Limb (tissue), 2 donors: Measurements from ENCODE around the gene SLC37A2.
A peak's percentile ranks its signal among the peaks of the same experiment; 100 is the strongest.
"Not testable (repeated sequence)": the region's sequence is repeated elsewhere in the genome, so short reads cannot be mapped to it uniquely, and the experiment has no call there.

ENCODE experiments used
- DNase-seq, 2 donors: peaks; one replicate each; pipeline ENCODE4 v3.0.0-alpha.2; 2016; ENCODE audit errors: extremely low spot score in 2 of 2

The SLC37A2 gene

GRCh38 chr11:125083312-125084056 is 20.4 kb downstream of the SLC37A2 start:
- DNase-seq, result no peak

DNA sequence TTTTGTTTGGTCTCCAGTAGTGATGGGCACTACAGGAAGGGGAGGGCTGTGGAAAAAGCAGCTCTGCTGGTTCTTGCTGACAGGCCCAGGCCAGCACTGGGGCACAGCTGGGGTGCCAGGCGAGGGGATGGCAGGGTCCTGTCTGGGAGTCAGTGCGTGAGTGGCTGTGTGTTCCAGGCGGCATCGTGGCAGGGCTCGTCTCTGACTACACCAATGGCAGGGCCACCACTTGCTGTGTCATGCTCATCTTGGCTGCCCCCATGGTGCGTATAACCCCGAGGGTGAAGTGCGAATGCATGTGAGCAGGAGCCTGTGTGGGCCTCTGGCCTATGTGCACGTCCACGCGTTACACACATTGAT is 20.9 kb downstream of the SLC37A2 start:
- DNase-seq, result no peak

- no peak for DNase-seq
These were observed 21.7 kb downstream of the SLC37A2 start for GRCh38 chr11:125084761-125085231.

GRCh38 chr11:125085301-125086081 is 22.4 kb downstream of the SLC37A2 start:
- DNase-seq, result no peak

GRCh38 chr11:125086633-125087296 is 23.7 kb downstream of the SLC37A2 start:
- no peak for DNase-seq

DNA sequence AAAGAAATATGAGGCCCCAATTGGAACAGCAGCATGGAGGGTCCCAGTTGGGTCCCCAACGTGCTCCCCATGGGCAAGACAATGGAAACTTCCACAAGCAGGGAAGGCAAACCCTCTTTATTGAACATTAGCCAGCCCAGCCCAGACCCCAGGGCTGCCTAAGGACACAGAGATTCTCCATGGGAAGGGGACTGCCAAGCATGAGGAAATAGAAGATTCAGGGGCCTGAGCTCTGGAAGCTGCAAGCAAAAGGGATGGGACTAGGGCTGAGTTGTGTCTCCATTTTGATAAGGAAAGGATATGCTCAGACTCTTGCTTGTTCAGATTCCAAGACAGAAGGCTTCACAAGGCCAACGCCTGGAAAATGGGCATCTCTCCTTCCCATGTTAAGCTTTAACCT is 25.0 kb downstream of the SLC37A2 start:
- no peak for DNase-seq

- no peak for DNase-seq
These were observed 25.7 kb downstream of the SLC37A2 start for GRCh38 chr11:125088576-125089455.

DNA sequence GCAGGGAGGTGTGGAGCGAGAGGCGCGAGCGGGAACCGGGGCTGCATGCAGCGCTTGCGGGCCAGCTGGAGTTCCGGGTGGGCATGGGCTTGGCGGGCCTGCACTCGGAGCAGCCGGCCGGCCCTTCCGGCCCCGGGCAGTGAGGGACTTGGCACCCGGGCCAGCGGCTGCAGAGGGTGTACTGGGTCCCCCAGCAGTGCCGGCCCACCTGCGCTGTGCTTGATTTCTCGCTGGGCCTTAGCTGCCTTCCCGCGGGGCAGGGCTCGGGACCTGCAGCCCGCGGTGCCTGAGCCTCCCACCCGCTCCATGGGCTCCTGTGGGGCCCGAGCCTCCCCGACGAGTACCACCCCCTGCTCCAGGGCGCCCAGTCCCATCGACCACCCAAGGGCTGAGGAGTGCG is 26.4 kb downstream of the SLC37A2 start:
- not testable (repeated sequence) for DNase-seq

DNA sequence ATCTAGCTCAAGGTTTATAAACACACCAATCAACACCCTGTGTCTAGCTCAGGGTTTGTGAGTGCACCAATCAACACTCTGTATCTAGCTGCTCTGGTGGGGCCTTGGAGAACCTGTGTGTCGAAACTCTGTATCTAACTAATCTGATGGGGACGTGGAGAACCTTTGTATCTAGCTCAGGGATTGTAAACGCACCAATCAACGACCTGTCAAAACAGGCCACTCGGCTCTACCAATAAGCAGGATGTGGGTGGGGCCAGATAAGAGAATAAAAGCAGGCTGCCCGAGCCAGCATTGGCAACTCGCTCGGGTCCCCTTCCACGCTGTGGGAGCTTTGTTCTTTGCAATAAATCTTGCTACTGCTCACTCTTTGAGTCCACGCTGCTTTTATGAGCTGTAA is 27.0 kb downstream of the SLC37A2 start:
- DNase-seq, result not testable (repeated sequence)

DNA sequence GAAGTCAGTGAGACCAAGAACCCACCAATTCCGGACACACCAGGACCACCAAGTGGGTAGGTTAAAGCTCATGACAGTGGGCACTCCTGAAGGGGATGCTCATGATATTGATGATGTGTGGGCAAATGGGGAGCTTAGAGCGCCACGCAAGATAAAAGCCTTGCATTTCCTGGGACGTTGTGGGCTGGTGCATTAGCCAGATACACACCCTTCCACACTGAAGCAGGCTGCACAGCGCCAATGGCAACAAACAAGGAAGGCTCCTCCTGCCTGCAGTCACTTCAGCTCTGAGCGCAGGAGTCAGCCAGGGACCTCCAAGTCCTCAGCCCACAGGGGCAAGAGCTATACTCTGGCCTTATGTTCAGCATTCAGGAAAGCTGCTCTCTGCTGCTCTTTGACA is 27.7 kb downstream of the SLC37A2 start:
- DNase-seq, result no peak

DNA sequence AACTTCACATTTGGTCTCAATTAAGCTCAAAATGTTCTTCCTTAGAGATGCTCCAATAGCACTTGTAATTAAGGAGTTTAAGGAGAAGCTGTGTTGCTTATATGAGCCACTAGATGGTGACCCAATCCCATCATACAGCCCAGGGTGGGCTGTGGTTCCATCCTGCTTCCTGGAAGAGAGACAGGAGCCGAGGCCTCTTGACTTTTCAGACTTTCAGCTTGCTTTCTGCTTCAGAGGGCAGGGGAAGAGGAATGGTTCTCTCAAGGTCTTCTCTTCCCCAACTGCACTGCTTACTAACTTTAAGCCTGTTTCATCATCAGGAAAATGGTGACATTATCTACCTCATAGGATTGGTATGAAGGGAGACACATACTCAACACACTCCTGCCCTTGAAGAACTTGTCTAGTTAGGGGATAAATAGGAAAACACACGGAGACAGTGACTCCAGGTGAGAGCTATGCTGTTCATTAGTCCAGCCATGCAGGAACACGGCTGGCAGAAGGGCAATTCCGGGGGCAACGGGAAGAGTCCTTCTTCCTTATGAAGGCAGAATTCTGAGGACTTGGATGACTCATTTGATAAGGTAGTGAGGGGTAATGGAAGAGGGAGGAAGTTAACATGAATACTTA is 28.3 kb downstream of the SLC37A2 start:
- peak; percentile 73 to 87 for DNase-seq

- DNase-seq, result no peak
These were observed 29.0 kb downstream of the SLC37A2 start for GRCh38 chr11:125091877-125092664.

DNA sequence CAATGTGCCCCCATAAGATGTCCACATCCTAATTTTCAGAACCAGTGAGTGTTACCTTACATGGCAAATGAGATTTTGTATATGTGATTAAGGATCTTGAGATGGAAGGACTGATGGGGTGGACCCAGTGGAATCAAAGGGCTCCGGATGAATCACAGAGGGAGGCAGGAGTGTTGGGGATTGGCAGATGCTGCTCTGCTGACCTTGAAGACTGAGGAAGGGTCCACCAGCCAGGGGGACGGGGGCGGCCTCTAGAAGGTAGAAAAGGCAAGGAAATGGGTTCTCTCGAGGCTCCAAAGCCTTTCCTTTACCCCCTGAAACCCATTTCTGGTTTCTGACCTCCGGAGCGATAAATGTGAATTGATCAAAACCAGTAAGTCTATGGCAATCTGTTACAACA is 29.6 kb downstream of the SLC37A2 start:
- no peak for DNase-seq

GRCh38 chr11:125093502-125093901 is 30.4 kb downstream of the SLC37A2 start:
- no peak for DNase-seq

- DNase-seq, result no peak
These were observed 31.6 kb downstream of the SLC37A2 start for GRCh38 chr11:125094731-125095130.

DNA sequence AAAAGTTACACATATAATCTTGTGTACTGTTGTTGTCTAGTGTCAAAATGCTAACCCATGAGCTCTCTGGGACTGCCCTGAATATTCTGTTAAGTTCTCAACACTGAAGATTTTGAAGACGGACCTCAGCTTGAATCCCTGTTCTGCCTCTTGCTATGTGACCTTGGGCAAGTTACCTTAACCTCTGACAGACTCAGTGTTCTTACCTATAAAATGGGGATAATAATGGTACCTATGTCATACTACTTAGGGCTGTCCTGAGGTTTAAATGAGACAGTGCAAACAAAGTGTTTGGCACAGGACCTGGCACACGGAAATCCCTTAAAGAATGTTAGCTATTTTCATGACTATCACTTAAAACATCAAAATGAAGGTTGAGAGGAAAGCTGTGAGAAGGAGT is 37.0 kb downstream of the SLC37A2 start:
- no peak for DNase-seq

DNA sequence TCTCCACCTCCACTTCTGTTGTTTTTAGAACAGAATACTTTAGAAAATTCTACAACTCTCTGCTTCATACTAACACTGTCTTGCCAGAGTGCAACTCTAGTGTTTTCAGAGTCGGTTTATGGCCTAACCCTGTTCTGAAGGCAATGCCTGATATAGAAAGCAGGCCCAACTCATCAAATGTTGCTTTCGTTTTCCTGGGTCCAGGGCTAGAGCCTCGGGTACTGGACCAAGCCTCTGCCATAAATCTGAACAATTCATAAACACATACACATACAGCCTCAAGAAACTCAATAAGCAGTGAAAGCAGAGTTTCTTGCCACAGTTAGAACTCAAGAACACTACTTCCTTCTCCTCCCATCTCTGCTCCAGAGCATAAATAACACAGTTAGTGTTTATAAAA is 38.5 kb downstream of the SLC37A2 start:
- DNase-seq, result no peak

DNA sequence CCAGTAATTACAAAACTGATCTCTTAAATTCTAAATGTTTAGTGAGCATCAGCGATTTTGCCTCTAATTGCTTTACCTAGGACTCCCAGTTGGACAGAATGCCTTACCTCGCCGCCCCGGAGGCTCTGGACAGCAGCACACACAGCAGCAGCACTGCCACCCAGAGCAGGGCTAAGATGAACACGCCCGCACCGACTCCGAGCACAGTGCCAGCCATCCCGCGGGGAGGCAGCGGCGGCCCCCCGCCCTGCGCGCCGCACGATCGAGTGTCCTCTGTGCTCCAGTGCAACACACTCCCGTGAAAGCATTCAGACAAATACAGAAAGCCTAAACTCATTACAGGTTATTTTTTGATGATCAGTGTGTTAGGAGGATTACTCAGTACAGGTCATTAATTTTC is 38.9 kb downstream of the SLC37A2 start:
- no peak for DNase-seq

GRCh38 chr11:125102510-125102909 is 39.4 kb downstream of the SLC37A2 start:
- DNase-seq, result no peak

GRCh38 chr11:125105926-125106325 is 42.8 kb downstream of the SLC37A2 start:
- DNase-seq, result no peak
